ENCODE measurements around the gene DEFB126.
A peak's percentile ranks its signal among the peaks of the same experiment; 100 is the strongest.
"Not testable (repeated sequence)": the region's sequence is repeated elsewhere in the genome, so short reads cannot be mapped to it uniquely, and the experiment has no call there.

The DEFB126 gene

GRCh38 chr20:142290-142689, at the start of gene DEFB126:
Gene DEFB126, plus strand, starts transcription at chr20:142590. Its CDS starts 39 bp downstream, at chr20:142629.
- DNase-seq = no peak

- DNase-seq = no peak
Measured at GRCh38 chr20:93641-94040, 48.7 kb upstream of the DEFB126 start.

- DNase-seq = no peak
Measured at GRCh38 chr20:95215-95614, 47.2 kb upstream of the DEFB126 start.

- DNase-seq = not testable (repeated sequence)
Measured at GRCh38 chr20:97691-98090, 44.7 kb upstream of the DEFB126 start.

- DNase-seq = no peak
Measured at GRCh38 chr20:101975-102374, 40.4 kb upstream of the DEFB126 start.

GRCh38 chr20:103456-103855, 38.9 kb upstream of the DEFB126 start:
- DNase-seq = no peak

- no peak for DNase-seq
Measured at GRCh38 chr20:112396-112795, 30.0 kb upstream of the DEFB126 start.

GRCh38 chr20:117518-117917, 24.9 kb upstream of the DEFB126 start:
- no peak for DNase-seq

- DNase-seq = not testable (repeated sequence)
Measured at GRCh38 chr20:129786-130323, 12.5 kb upstream of the DEFB126 start.

- peak in 1 of 2 donors; percentile 7 for DNase-seq
Measured at GRCh38 chr20:137668-138490, 4.5 kb upstream of the DEFB126 start.

- no peak for DNase-seq
Measured at GRCh38 chr20:145877-146276, 3.5 kb downstream of the DEFB126 start.

GRCh38 chr20:152131-152530, 9.7 kb downstream of the DEFB126 start:
- DNase-seq = no peak

GRCh38 chr20:157154-157553, 14.8 kb downstream of the DEFB126 start, which contains the start of gene DEFB127:
Gene DEFB127, plus strand, starts transcription at chr20:157454. Its CDS starts 91 bp downstream, at chr20:157545.
- no peak for DNase-seq

GRCh38 chr20:164618-165017, 22.2 kb downstream of the DEFB126 start:
- DNase-seq = no peak

GRCh38 chr20:168876-169275, 26.5 kb downstream of the DEFB126 start:
- no peak for DNase-seq

GRCh38 chr20:184288-184687, 41.9 kb downstream of the DEFB126 start:
- DNase-seq = no peak

GRCh38 chr20:187733-188132, 45.3 kb downstream of the DEFB126 start:
- DNase-seq = no peak

- no peak for DNase-seq
Measured at GRCh38 chr20:189611-190010, 47.2 kb downstream of the DEFB126 start, which contains the start of gene DEFB128. Gene DEFB128, minus strand, starts transcription at chr20:189711. Its CDS starts 88 bp downstream, at chr20:189623.

All from stimulated activated CD4-positive, alpha-beta T cell treated with anti-CD3 and anti-CD28 coated beads, Interleukin-2, amount 100 ng/mL, for 48 hours (primary cell).